Eye (tissue), 1 donor: Measurements from ENCODE around the gene POLR1G.
A peak's percentile ranks its signal among the peaks of the same experiment; 100 is the strongest.

Source experiments
- DNase-seq: peaks from one replicate; pipeline ENCODE4 v3.0.0-alpha.2; 2015

The POLR1G gene, protein sequence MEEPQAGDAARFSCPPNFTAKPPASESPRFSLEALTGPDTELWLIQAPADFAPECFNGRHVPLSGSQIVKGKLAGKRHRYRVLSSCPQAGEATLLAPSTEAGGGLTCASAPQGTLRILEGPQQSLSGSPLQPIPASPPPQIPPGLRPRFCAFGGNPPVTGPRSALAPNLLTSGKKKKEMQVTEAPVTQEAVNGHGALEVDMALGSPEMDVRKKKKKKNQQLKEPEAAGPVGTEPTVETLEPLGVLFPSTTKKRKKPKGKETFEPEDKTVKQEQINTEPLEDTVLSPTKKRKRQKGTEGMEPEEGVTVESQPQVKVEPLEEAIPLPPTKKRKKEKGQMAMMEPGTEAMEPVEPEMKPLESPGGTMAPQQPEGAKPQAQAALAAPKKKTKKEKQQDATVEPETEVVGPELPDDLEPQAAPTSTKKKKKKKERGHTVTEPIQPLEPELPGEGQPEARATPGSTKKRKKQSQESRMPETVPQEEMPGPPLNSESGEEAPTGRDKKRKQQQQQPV

DNA sequence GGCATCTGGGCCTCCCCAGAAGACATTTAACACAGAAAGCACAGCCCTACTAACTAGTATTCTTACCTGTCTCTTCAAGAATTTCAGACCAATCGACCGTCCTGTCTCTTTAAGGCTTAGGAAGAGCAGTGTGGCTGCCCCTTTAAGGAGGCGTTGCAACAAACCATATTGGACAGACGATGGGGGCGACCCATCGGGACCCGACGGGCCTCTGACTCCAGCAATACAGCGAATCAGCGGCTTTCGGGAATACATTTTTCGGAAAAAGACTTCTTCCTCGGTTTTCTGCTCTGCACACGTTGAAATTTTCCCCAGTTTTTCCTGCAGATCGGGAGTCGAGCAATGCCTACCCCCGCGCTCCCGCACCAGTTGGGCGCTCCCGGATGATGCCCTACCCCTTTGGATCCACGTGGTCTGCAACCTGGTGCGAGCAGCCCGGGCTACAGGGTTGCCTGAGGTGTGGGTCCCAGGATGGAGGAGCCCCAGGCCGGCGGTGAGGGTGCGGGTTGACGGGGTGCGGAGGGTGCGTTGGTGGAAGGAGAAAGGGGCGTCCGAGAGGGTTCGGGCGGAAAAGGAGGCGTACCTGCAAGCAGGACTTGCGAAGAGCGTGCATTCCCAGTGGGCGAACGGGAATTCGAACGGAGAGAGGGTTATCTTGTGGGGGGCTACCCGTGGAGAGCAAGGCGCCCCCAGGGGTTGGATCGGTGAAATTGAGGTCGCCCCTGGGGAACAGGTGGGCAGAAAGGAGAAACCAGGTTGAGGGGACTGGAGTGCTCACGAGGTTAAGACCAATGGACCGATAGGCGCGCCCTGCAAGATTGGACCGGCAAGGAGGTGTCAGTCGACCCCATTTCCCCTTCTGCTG is at the start of gene POLR1G:
TSS of gene POLR1G (plus strand) at position 419 of the 865 bp plus-strand sequence. CDS start at position 472, 53 bp downstream.
- DNase-seq, result peak; percentile 96

DNA sequence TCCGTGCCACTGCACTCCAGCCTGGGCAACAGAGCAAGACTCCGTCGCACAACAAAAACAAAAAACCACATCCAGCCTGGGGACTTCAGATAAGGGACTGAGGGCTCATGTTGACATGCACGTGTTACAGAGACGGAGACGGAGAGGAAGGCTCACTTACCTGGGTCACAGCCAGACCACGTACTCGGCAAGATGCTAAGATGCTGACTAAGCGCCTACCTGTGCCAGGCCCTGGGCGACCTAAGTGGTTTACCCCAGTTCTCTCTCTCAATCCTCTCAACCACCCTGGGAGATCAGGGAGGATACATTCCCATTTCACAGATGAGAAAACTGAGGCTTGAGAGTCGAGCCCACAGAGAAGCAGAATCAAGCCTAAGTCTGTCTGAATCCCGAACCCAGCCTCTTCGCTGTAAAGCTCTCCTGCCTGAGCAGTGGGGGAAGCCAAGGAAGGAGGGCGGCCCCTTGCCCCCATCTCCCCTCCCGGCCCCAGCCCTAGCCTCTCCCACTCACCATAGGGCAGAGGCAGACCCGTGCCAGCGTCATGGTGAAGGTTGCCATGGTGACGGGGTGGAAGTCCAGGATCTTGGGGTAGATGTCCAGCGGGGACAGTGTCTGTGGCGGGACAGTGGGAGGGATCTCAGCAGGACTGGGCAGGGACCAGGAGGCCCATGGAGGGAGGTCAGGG is 49.5 kb upstream of the POLR1G start:
- no peak for DNase-seq

DNA sequence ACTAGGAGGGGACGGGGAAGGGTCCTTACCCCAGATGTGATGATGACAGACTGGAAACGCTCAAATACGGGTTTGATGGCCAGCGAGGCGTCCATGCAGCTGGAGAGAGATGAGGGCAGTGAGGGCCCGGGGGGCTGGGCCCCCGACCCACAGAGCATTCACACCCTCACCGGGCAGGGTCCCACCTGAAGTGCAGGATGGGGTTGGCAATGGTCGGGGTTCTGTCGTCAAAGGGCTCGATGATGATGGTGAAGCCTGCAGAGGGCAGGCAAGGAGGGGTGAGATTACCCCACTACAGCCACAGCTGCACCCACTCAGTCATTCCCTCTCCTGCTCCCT is 49.0 kb upstream of the POLR1G start:
- no peak for DNase-seq

DNA sequence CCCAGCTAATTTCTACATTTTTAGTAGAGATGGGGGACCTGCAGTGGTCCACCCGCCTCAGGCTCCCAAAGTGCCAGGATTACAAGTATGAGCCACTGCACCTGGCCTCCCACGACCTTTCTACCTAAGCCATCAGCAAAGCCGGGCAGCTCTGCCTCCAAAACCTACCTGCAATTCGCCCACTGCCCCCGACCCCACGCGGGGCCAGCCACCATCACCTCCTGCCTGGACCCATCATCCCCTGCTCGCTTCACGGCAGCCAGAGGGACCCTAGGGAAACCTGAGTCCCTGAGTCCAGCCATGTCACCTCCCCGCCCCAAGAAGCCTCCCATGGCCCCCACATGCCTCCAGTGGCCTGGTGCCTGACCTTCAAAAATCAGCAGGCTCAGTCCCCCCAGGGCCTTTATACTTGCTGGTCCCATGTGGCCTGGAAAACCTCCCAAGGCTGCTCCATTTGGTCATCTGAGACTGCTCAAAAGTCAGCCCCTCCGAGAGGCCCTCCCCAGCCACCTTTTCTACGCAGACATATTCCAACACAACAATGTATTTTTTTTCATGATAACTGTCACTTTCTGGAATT is 48.1 kb upstream of the POLR1G start:
- DNase-seq, result no peak

DNA sequence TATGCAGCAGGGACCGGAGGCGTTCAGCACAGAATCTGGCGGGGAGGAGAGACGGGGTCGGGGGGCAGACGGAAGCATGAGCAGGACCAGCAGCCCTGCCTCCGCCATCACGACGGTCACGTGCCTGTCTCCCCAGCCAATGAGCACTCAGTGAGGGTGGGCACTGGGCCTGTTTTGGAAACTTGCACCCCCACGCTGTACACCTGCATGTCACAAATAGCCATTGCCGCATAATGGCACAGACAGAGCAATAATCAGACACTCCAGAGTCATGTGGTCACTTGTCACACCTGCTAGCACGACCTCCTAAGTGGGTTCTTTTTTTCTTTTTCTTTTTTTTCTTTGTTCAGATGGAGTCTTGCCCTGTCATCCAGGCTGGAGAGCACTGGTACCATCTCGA is 44.8 kb upstream of the POLR1G start:
- DNase-seq, result no peak

DNA sequence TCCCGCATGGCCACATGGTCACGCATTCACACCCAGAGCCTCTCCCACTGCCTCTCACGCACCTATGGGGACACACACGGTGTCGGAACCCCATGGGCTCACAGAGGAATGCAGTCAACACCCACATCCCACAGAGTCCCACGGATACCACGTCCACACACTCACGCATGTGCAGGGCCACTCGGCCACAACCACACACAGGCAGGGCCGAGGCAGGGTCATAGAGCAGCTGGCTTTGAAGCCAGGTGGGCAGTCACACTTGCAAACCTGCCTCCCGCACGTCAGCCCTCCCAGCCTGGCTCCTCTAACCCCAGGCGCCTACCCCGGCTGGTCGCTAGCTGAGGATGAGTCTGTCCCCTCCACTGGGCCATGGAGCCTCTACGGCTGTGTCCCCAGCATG is 44.2 kb upstream of the POLR1G start:
- DNase-seq, result no peak

DNA sequence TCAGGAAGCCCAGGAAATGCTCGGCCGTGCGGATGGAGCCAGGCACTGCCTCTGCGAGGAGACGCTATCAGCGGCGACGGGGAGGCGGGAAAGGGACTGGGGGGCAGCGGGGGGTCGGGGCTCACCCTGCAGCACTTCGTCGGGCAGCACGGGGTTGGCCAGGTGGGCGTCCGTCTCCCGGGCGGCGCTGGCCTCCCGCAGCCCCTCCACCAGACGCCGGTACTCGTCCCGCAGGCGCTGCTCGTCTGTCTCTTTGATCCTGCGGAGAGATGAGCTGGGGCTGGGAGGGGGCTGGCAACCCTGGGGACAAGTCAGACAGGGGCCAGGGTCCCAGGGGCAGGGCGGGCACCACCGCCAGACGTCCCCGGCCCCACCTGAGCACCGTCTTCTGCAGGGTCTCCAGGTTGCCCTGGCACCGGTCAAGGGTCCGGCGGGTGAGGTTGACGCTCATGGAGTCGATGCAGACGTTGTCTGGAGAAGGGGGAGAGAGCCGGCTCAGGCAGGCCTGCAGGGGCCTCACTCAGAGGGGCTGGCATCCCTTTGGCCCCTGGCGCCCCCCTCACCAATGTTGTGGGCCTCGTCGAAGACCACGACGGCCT is 42.5 kb upstream of the POLR1G start:
- no peak for DNase-seq

DNA sequence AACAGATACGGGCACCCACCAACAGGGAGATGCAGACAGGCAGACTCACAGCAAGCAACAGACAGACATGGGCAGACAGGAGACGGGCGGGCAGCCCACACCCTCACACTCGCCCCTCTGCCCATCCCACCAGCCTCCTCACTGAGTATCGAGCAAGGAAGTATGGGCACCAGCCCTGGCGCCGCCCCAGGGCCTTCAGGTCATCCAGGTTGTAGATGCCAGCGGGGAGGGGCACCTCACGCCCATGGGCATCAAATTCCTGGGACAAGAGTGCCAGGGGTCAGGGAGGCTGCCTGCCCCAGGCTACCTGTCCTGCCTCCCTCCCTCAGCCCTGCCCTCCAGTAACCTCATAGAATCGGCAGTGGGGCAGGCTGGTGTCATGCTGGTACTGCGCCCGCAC is 41.7 kb upstream of the POLR1G start:
- no peak for DNase-seq

DNA sequence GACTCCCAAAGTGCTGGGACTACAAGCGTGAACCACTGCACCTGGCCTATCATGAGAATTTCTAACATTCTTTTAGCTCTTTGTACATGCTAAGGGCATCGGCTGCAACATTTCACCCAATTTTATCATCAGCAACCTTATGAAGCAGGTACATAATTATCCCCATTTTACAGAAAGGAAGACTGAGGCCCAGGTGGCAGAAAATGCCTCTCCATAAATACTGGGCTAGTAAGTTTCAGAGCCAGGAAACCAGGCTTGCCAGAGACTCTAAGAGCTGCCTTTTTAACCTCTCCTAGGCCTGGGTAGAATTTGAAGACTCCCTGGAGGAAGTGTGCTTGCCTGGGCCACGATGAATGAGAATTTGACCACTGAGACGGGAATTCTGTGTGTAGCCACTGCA is 38.3 kb upstream of the POLR1G start:
- DNase-seq, result no peak

DNA sequence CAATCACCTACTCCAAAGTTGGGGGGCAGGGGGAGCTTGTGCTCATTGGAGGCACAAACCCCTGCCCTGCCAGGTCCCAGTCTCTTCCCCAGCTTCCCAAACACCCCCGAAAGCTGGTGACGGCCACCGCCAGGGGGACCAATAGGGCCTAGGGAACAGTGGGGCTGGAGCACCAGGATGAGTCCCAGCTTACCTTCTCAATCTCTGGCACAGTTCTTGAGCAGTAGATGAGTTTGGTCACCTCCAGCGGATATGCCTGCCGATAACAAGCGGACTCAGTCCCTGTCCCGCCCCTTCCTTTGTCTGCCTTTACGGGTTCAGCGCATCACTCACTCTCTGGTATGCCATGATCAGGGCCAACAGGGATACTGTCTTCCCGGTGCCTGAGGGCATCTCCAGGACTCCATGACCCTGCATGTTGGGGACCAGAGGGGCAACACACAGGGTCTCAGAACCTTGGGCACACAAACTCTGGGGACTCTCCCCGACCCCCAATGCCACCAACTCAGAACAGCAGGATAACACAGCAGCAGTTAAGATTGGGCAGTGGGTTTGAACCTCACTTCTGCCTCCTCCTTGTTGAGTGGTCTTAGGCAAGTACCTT is 37.6 kb upstream of the POLR1G start:
- DNase-seq, result no peak

DNA sequence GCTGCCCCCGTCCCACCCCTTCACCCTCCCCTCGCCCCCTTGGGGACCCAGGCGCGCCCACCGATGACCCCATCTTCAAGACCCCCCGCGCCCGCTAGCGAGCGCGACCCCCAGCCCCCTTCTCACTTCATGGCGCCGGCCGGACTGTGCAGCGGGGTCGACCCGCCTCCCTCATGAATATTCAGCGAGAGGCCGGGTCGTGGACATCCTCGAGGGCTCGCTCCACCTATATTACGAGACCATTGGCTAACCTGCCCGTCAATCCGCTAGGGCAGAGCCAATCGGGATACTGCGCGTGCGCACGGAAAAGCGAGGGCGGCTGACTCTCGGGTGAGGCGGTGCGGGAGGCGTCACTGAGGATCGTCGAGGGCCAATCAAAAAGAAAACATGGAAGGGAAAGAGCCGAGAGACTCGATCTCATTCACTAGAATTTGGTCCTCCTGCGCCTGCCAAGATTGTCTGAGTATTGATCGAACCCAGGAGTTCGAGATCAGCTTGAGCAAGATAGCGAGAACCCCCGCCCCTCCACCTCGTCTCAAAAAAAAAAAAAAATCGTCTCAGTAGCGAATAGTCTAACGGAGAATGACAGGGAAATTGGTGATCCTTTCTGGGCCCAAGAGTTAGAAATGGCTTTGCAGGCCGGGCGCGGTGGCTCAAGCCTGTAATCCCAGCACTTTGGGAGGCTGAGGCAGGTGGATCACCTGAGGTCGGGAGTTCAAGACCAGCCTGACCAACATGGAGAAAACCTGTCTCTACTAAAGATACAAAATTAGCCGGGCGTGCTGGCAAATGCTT is 35.8 kb upstream of the POLR1G start, which contains the start of gene ERCC2:
TSS of gene ERCC2 (minus strand) at position 164 of the 795 bp plus-strand sequence. CDS start at position 131, 33 bp downstream.
- peak; percentile 100 for DNase-seq

DNA sequence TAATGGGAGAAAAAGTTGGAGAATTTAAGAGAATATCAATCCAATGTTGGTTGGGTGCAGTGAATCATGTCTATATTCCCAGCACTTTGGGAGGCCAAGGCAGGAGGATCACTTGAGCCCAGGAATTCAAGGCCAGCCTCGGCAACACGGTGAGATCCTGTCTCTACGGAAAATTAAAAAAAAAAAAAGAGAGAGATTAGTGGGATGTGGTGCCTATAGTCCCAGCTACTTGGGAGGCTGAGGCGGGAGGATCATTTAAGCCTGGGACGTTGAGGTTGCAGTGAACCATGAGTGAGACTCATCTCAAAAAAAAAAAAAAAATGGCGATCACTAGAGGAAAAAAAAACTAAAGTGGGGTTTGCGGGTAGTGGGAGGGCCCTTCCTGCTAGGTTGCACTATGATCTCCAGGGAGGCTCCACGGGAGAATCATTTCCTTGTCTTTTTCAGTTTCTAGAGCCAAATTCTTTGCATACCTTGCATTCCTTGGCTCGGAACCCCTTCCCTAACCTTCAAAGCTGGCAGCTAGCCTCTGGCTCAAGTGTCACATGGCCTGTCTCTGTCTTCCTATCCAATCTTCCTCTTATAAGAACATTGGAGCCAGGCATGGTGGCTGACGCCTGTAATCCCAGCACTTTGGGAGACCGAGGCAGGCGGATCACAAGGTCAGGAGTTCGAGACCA is 30.3 kb upstream of the POLR1G start:
- peak; percentile 70 for DNase-seq

DNA sequence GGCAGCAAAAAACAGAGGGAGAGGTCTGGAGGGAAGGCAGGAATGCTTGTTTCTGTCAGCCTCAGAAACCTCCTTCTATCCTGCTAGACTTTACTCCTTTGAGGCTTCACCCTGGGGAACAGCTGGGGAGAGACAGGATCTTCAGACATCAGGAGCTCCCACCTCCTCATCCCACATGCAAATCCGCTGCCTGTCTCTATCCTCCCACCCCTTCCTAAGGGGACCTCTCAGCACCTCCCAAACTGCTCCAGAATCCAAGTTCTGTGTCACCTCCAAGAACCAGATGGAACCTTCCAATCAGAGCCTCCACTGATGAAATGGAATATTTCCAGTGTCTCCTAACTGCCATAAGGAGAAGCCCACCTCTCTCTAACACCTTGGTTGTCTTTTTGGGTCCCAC is 26.3 kb upstream of the POLR1G start:
- no peak for DNase-seq

DNA sequence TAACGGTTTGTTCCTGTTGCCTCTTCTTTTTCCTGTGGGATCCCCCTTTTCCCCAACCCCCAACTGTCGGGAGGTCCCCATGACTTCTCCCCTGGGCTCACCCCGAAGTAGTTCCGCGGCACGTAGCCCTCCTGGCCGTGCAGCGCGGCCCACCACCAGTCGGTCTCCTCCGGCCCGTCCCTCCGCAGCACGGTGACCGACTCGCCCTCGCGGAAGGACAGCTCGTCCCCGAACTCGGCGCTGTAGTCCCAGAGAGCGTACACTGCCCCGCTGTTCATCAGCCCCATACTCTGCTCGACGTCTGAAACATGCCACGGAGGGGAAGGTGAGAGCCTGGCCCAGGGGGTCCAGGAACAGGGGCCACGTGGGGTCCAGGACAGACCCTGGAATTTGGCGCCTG is 24.0 kb upstream of the POLR1G start:
- no peak for DNase-seq

DNA sequence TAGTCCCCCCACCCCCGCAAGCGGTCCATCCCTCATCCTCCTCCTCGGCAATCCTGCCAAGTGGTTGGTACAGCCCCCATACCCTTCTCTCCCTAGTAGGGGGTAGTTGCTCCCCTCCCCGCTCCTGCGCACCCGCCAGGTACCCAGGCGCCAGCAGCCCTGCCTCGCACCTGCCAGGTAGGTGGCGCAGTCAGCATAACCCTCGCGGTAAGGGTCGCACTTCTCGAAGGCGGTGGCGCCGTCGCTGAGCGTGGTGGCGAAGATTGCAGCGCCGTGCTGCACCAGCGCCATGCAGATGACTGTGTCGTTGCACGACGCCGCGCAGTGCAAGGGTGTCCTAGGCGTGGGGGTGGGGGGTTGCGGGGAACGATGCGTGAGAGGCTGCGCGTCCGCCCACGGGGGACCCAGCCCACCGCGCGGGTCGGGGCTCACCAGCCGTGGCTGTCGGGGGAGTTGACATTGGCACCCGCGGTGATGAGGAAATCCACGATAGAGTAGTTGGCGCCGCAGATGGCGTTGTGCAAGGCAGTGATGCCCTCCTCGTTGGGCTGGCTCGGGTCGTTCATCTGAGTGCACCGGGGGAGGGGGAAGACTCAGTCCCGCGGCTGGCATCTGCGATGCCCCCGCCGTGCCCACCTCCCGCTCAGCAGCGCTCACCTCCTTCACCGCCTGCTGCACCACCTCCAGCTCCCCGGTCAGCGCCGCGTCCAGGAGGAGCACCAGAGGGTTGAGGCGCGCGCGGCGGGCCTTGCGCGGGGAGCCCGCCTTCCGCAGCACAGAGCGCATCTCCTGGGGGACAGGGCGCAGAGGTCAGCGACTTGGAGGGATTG is 20.8 kb upstream of the POLR1G start:
- DNase-seq, result no peak

DNA sequence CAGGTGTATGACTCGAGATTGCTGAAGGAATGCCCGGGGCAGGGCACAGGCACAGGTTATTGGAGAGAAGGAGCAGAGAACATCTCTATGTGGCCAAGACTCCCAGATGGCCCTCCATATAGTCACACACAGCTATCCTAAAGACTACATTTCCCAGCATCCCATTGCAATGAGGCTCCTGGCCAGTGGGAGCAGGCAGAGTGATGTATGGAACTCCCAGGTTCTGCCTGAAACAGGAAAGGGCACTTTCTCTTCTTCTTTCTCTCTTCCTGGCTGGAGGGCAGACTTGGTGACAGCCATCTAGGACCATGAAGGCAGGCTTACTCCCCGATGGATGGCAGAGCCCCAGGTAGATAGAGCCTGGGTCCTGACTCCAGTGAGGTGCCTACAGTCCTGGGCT is 15.1 kb upstream of the POLR1G start:
- DNase-seq, result no peak

DNA sequence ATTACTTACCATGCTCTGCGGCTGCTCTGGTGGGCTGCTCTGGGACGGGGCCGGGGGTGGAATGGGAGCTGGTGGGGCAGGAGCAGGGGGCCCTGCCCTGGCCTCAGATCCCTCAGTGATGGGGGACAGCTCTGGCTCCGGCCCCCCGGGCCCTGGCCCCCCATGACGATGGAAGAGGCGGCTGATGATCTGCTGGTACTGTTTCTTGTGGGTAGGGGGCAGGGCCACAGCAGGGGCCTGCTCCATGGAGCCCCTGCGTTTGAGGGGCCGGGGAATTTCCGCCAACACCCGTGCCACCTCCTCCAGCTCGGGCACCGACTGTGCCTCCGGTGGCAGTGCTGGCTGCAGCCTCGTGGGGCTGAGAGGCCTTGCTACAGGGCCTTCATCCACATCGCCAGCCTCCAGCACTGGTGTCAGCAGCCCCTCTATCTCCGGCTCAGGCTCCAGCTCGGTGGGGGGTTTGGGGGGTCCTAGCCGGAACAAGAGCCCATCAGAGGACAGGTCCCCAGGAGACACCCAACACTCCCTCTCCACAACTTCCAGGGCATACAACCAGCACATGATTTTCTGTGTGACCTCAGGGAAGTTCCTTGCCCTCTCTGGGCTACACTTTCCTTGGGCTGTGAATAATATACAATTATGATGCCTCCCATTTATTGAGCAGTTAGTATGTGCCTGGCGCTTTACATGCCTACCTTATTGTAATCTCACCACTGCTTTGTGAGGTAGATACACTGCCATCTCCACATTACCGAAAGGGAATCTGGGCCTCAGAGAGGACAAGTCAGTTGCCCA is 14.4 kb upstream of the POLR1G start:
- DNase-seq, result no peak

DNA sequence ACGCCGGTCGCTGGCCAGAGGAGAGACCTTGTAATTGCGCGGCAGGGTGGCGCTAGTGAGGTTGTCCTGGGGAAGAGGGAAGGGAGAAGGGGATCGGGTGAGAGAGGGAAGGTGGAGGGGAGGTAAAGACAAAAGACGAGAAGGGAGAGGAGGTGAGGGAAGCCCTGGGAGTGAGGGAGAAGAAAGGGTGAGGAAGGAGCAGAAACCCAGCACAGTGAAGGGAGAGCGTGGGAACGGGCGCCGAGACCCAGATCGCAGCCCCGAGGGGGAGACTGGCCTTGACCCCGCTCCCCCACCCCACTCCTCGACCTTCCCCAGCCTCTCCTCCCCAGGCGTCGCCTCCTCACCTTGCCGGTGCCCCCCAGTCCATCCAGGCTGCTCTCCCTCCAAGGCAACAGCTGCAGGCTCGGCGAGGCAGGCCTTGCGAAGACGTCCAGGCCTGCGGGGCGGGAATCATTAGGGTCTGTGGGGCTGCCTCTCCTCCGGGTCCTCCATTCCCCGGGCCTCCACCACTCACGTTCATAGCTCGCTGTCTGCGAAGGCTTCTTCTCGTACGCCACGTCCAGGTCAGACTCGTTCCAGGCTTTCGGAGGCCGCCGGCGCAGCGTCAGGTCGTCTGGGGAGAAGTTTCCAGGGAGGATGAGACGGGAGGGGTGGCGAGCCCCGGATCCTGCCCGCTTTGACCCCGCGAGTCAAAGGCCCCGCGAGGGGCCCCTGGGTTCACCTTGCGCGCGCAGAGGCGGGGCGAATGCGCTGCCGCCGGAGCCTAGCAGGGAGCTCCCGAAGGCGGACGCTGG is 10.4 kb upstream of the POLR1G start:
- no peak for DNase-seq
